HL-60 (cell line): ENCODE measurements around the gene MDFIC.
"Not testable (repeated sequence)": the region's sequence is repeated elsewhere in the genome, so short reads cannot be mapped to it uniquely, and the experiment has no call there.

ENCODE experiments used
- CTCF ChIP-seq: IDR thresholded peaks from one replicate; pipeline ENCODE4 v1.5.1; 2011; ENCODE audit warnings: low read length, control low read depth, inconsistent platforms; ENCODE audit not compliant: insufficient read depth
- REST ChIP-seq: IDR thresholded peaks from 2 replicates; pipeline ENCODE4 v1.6.1; 2012; ENCODE audit warnings: low read depth; ENCODE audit not compliant: insufficient replicate concordance

GRCh38 chr7:114889116-114889515, 32.8 kb upstream of the MDFIC start:
- not testable (repeated sequence) for TF ChIP-seq CTCF, REST
